Mesendoderm (in vitro differentiated cells): ENCODE measurements around the gene GRIN2C.

Experiments
- DNase-seq: peaks from one replicate; pipeline ENCODE4 v3.0.0; 2013
- H2AK5ac ChIP-seq: 2 replicates; pipeline ENCODE4 v1.6.1; 2013; ENCODE audit warnings: low read length, inconsistent platforms
- H2BK120ac ChIP-seq: 2 replicates; pipeline ENCODE4 v1.6.1; 2013; ENCODE audit warnings: low read depth, mild to moderate bottlenecking, low read length, moderate library complexity, mixed read lengths
- H2BK15ac ChIP-seq: replicated peaks from 2 replicates; pipeline ENCODE4 v1.6.1; 2013; ENCODE audit warnings: low read depth, mild to moderate bottlenecking, moderate library complexity
- H2BK5ac ChIP-seq: 2 replicates; pipeline ENCODE4 v1.6.1; 2013; ENCODE audit warnings: low read length, inconsistent platforms
- H3K18ac ChIP-seq: 2 replicates; pipeline ENCODE4 v1.6.1; 2013; ENCODE audit warnings: mild to moderate bottlenecking, low read length, mixed read lengths
- H3K23ac ChIP-seq: one replicate; pipeline ENCODE4 v1.6.1; 2013; ENCODE audit warnings: low read length
- H3K27ac ChIP-seq: 2 replicates; pipeline ENCODE4 v1.5.1; 2013; ENCODE audit warnings: low read depth, mild to moderate bottlenecking, inconsistent platforms, low read length, moderate library complexity
- H3K27me3 ChIP-seq: 2 replicates; pipeline ENCODE4 v1.6.1; 2013; ENCODE audit warnings: low read length, control low read depth, mild to moderate bottlenecking, inconsistent platforms; ENCODE audit not compliant: insufficient read depth, poor library complexity
- H3K36me3 ChIP-seq: 2 replicates; pipeline ENCODE4 v1.6.1; 2013; ENCODE audit warnings: low read length, inconsistent platforms; ENCODE audit not compliant: control insufficient read depth, insufficient read depth
- H3K4ac ChIP-seq: one replicate; pipeline ENCODE4 v1.6.1; 2013; ENCODE audit warnings: low read depth, mild to moderate bottlenecking, low read length, moderate library complexity
- H3K4me1 ChIP-seq: 2 replicates; pipeline ENCODE4 v1.6.1; 2013; ENCODE audit warnings: low read depth, low read length, inconsistent platforms; ENCODE audit not compliant: control insufficient read depth
- H3K4me2 ChIP-seq: 2 replicates; pipeline ENCODE4 v1.6.1; 2013; ENCODE audit warnings: low read length
- H3K4me3 ChIP-seq: 2 replicates; pipeline ENCODE4 v1.5.1; 2013; ENCODE audit warnings: mild to moderate bottlenecking, low read length
- H3K56ac ChIP-seq: one replicate; pipeline ENCODE4 v1.6.1; 2013; ENCODE audit warnings: low read length
- H3K79me1 ChIP-seq: 2 replicates; pipeline ENCODE4 v1.6.1; 2013; ENCODE audit warnings: low read length, inconsistent platforms
- H3K79me2 ChIP-seq: 2 replicates; pipeline ENCODE4 v1.6.1; 2013; ENCODE audit warnings: mild to moderate bottlenecking, low read length; ENCODE audit not compliant: control insufficient read depth, insufficient read depth
- H3K9ac ChIP-seq: 2 replicates; pipeline ENCODE4 v1.6.1; 2013; ENCODE audit warnings: low read length, inconsistent platforms
- H4K5ac ChIP-seq: one replicate; pipeline ENCODE4 v1.6.1; 2013; ENCODE audit warnings: low read length
- H4K8ac ChIP-seq: one replicate; pipeline ENCODE4 v1.6.1; 2013; ENCODE audit warnings: low read depth, mild to moderate bottlenecking, control low read depth, low read length, moderate library complexity
- WGBS: extraction: QIAGEN DNeasy Blood & Tissue Kit; methylation state at CpG from one replicate; pipeline ENCODE4 v1.1.7; 2013; ENCODE audit warnings: low lambda C conversion rate, missing lambda C conversion rate; ENCODE audit not compliant: insufficient coverage; ENCODE audit errors: extremely low coverage; 5-methylcytosine and 5-hydroxymethylcytosine counted together

GRIN2C gene

DNA sequence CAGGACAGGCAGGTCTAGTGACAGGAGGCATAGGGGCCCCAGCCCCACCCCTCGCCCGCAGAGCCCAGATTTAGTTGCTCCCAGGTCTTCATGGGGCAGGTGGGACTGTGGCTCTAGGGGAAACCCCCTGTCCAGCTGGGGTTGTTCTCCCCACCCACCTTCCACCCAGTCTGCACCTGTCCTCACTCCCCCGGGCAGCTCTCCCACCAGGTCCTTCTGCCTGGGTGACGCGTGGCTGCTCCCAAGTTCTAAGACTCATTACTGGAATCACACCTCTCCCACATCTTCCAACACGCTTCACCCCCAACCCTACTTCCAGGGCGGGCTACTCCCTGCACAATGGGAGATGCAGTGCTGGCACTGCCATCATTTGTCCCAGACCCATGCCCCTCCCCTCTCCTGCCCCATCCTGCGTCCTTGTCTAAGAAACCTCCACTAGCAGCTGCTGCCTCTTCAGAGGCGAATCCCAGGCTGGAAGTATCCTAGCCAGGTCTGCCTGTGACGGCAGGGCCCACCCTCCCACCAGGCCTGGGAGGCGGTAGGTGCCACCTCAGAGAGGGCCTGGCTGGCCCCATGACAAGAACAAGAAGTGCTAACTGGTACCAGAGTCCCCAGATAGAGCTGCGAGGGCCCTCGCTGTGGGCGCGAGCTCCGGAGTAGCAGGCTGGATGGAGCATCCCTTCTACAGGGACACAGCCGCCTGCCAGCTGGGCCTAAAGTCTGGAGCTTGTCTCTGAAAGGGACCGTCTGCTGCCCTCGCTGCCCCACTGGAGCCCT is 22.8 kb downstream of the GRIN2C start:
- no peak overlapping the region for H3K4ac ChIP-seq
- H3K36me3 ChIP-seq: no peaks in the 10 kb centered on the region
- no peak overlapping the region for H2BK15ac ChIP-seq
- WGBS: no CpG with 5 or more reads among the region's 19 CpGs
- no peak for DNase-seq
- H2BK5ac ChIP-seq: no peak overlapping the region
- no peaks in the 10 kb centered on the region for H3K79me2 ChIP-seq
- no peak overlapping the region for H3K4me3 ChIP-seq
- peaks cover 4% of the 10 kb centered on the region for H3K4me1 ChIP-seq
- H4K5ac ChIP-seq: no peak overlapping the region
- no peak overlapping the region for H4K8ac ChIP-seq
- H3K4me2 ChIP-seq: no peak overlapping the region
- H3K56ac ChIP-seq: no peak overlapping the region
- H3K79me1 ChIP-seq: no peaks in the 10 kb centered on the region
- H3K18ac ChIP-seq: no peak overlapping the region
- no peak overlapping the region for H3K9ac ChIP-seq
- H3K27me3 ChIP-seq: no peaks in the 10 kb centered on the region
- no peak overlapping the region for H2AK5ac ChIP-seq
- no peak overlapping the region for H3K23ac ChIP-seq
- H2BK120ac ChIP-seq: no peak overlapping the region
- H3K27ac ChIP-seq: no peak overlapping the region

DNA sequence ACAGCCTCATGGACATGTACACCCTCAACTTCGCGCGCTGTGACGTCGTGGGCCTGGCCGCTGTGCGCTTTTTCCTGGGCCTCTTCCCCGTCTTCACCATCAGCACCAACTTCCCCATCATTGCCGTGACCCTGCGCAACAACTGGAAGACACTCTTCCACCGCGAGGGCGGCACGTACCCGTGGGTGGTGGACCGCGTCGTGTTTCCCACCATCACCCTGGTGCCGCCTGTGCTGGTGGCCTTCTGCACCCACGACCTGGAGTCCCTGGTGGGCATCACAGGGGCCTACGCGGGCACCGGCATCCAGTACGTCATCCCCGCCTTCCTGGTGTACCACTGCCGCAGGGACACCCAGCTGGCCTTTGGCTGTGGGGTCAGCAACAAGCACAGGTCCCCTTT is 23.5 kb downstream of the GRIN2C start:
- Histone ChIP-seq H3K9ac (no peak overlapping the region), H3K56ac (no peak overlapping the region), H3K4ac (no peak overlapping the region), H2AK5ac (no peak overlapping the region), H3K27me3 (no peaks in the 10 kb centered on the region), H3K27ac (no peak overlapping the region), H3K36me3 (no peaks in the 10 kb centered on the region), H3K4me2 (no peak overlapping the region), H3K18ac (no peak overlapping the region), H3K23ac (no peak overlapping the region), H3K4me1 (peaks cover 4% of the 10 kb centered on the region), H3K4me3 (no peak overlapping the region), H3K79me1 (no peaks in the 10 kb centered on the region), H2BK15ac (no peak overlapping the region), H4K5ac (no peak overlapping the region), H3K79me2 (no peaks in the 10 kb centered on the region), H4K8ac (no peak overlapping the region), H2BK5ac (no peak overlapping the region), H2BK120ac (no peak overlapping the region)
- DNase-seq: no peak
- WGBS: no CpG with 5 or more reads among the region's 26 CpGs

GRCh38 chr17:74833501-74834377 is 25.9 kb downstream of the GRIN2C start:
- Histone ChIP-seq H3K18ac (no peak overlapping the region), H3K4me3 (no peak overlapping the region), H4K8ac (no peak overlapping the region), H3K23ac (no peak overlapping the region), H3K36me3 (no peaks in the 10 kb centered on the region), H4K5ac (no peak overlapping the region), H3K4me2 (no peak overlapping the region), H2BK15ac (no peak overlapping the region), H3K27ac (no peak overlapping the region), H3K9ac (no peak overlapping the region), H2BK5ac (no peak overlapping the region), H2AK5ac (no peak overlapping the region), H3K4ac (no peak overlapping the region), H3K56ac (no peak overlapping the region), H3K4me1 (no peaks in the 10 kb centered on the region), H2BK120ac (no peak overlapping the region), H3K79me2 (no peaks in the 10 kb centered on the region), H3K27me3 (no peaks in the 10 kb centered on the region), H3K79me1 (no peaks in the 10 kb centered on the region)
- no CpG with 5 or more reads among the region's 16 CpGs for WGBS
- DNase-seq: no peak

GRCh38 chr17:74832421-74832820 is 27.3 kb downstream of the GRIN2C start:
- H3K23ac ChIP-seq: no peak overlapping the region
- H3K79me2 ChIP-seq: no peaks in the 10 kb centered on the region
- H3K56ac ChIP-seq: no peak overlapping the region
- WGBS: no CpG with 5 or more reads among the region's 9 CpGs
- no peak overlapping the region for H2AK5ac ChIP-seq
- no peak overlapping the region for H3K4ac ChIP-seq
- no peaks in the 10 kb centered on the region for H3K27me3 ChIP-seq
- H3K27ac ChIP-seq: no peak overlapping the region
- no peak overlapping the region for H2BK5ac ChIP-seq
- H4K5ac ChIP-seq: no peak overlapping the region
- H3K4me2 ChIP-seq: no peak overlapping the region
- no peak overlapping the region for H2BK120ac ChIP-seq
- H2BK15ac ChIP-seq: no peak overlapping the region
- no peak overlapping the region for H3K9ac ChIP-seq
- no peak overlapping the region for H3K18ac ChIP-seq
- DNase-seq: no peak
- H3K79me1 ChIP-seq: no peaks in the 10 kb centered on the region
- no peak overlapping the region for H3K4me3 ChIP-seq
- no peaks in the 10 kb centered on the region for H3K4me1 ChIP-seq
- no peak overlapping the region for H4K8ac ChIP-seq
- no peaks in the 10 kb centered on the region for H3K36me3 ChIP-seq

GRCh38 chr17:74831444-74832146 is 28.1 kb downstream of the GRIN2C start:
- no CpG with 5 or more reads among the region's 22 CpGs for WGBS
- H3K56ac ChIP-seq: no peak overlapping the region
- H2BK5ac ChIP-seq: no peak overlapping the region
- no peak overlapping the region for H3K9ac ChIP-seq
- no peak overlapping the region for H2AK5ac ChIP-seq
- no peak overlapping the region for H4K5ac ChIP-seq
- DNase-seq: no peak
- H4K8ac ChIP-seq: no peak overlapping the region
- no peak overlapping the region for H2BK15ac ChIP-seq
- no peaks in the 10 kb centered on the region for H3K79me1 ChIP-seq
- H2BK120ac ChIP-seq: no peak overlapping the region
- H3K79me2 ChIP-seq: no peaks in the 10 kb centered on the region
- H3K27ac ChIP-seq: no peak overlapping the region
- no peak overlapping the region for H3K23ac ChIP-seq
- H3K36me3 ChIP-seq: no peaks in the 10 kb centered on the region
- H3K4me3 ChIP-seq: no peak overlapping the region
- no peak overlapping the region for H3K4me2 ChIP-seq
- no peaks in the 10 kb centered on the region for H3K27me3 ChIP-seq
- H3K4me1 ChIP-seq: no peaks in the 10 kb centered on the region
- no peak overlapping the region for H3K4ac ChIP-seq
- no peak overlapping the region for H3K18ac ChIP-seq
